HepG2 (cell line): ENCODE data around the gene CISD3. TPM values are rescaled to one million over a fixed set of nuclear protein-coding genes. Genes with fewer than 3 reads are reported as not detected.

Source experiments
- GATAD1 ChIP-seq: IDR thresholded peaks from 2 replicates; pipeline ENCODE4 v1.6.1; 2016; ENCODE audit warnings: missing genetic modification reagents, missing compliant biosample characterization
- ZFP37 ChIP-seq: sonication (generic); formaldehyde crosslinking; IDR thresholded peaks from 2 replicates; pipeline ENCODE4 v1.4.0; 2020; ENCODE audit warnings: missing genetic modification reagents, borderline replicate concordance
- ZFP41 ChIP-seq: sonication (generic); formaldehyde crosslinking; IDR thresholded peaks from 2 replicates; pipeline ENCODE4 v1.4.0; 2020; ENCODE audit warnings: mild to moderate bottlenecking, missing genetic modification reagents, borderline replicate concordance
- ZNF335 ChIP-seq: sonication (generic); formaldehyde crosslinking; IDR thresholded peaks from 2 replicates; pipeline ENCODE4 v1.4.0; 2020; ENCODE audit warnings: missing genetic modification reagents
- ZNF615 ChIP-seq: sonication (generic); formaldehyde crosslinking; IDR thresholded peaks from 2 replicates; pipeline ENCODE4 v1.5.0; 2020; ENCODE audit warnings: mild to moderate bottlenecking, missing genetic modification reagents, borderline replicate concordance
- polyA plus RNA-seq, 8 experiments: library from polyadenylated mRNA; depleted of rRNA in 3 of 8; stranded (reverse) in 7 of 8; unstranded in 1 of 8; fragments of >200 nt; fragmentation: Illumina TruSeq in 4 of 8; extraction: Trizol in 4 of 8; gene quantifications; 2 replicates each; pipeline versions ENCODE4 v1.2.1 to v1.2.3, GENCODE V29; 2011 to 2016; ENCODE audit warnings: low read depth in 4 of 8, missing spikeins in 1 of 8, mixed read lengths in 1 of 8; ENCODE audit not compliant: insufficient read depth in 1 of 8
- total RNA-seq, 5 experiments: library from RNA; depleted of rRNA; stranded (reverse); fragments of >200 nt; fragmentation: Illumina TruSeq; extraction: Trizol; gene quantifications; 2 replicates each; pipeline ENCODE4 v1.2.3, GENCODE V29; 2016; ENCODE audit warnings: low read depth in 1 of 5
- TF ChIP-seq, protein P1 (sequence below): sonication (generic); formaldehyde crosslinking; conservative IDR thresholded peaks from 2 replicates; pipeline ENCODE4 v1.5.0; 2020; ENCODE audit warnings: missing genetic modification reagents
- TF ChIP-seq, protein P2 (sequence below): sonication (generic); formaldehyde crosslinking; IDR thresholded peaks from 2 replicates; pipeline ENCODE4 v1.5.1; 2020; ENCODE audit warnings: missing genetic modification reagents, mild to moderate bottlenecking, borderline replicate concordance
- TF ChIP-seq, protein P3 (sequence below): sonication (generic); formaldehyde crosslinking; IDR thresholded peaks from 2 replicates; pipeline ENCODE4 v1.4.0; 2020; ENCODE audit warnings: missing genetic modification reagents
- TF ChIP-seq, protein P4 (sequence below), 2 experiments: fragments of 450-650 bp in 1 of 2; sonication (generic) in 1 of 2; formaldehyde crosslinking in 1 of 2; IDR thresholded peaks; 2 replicates each; pipeline versions ENCODE4 v1.6.1 to v1.8.0; 2016 to 2022; ENCODE audit warnings: antibody characterized with exemption in 1 of 2, mild to moderate bottlenecking in 1 of 2, missing genetic modification reagents in 1 of 2
- TF ChIP-seq, protein P5 (sequence below): sonication (generic); formaldehyde crosslinking; IDR thresholded peaks from 2 replicates; pipeline ENCODE4 v1.4.0; 2020; ENCODE audit warnings: mild to moderate bottlenecking, missing genetic modification reagents

CISD3 gene
- total and polyA plus RNA-seq, 2 of the 13 experiments (the other 11 are each of a cell fraction or from before 2014, with no cell fraction given) = 30.0 to 34.1 TPM

DNA sequence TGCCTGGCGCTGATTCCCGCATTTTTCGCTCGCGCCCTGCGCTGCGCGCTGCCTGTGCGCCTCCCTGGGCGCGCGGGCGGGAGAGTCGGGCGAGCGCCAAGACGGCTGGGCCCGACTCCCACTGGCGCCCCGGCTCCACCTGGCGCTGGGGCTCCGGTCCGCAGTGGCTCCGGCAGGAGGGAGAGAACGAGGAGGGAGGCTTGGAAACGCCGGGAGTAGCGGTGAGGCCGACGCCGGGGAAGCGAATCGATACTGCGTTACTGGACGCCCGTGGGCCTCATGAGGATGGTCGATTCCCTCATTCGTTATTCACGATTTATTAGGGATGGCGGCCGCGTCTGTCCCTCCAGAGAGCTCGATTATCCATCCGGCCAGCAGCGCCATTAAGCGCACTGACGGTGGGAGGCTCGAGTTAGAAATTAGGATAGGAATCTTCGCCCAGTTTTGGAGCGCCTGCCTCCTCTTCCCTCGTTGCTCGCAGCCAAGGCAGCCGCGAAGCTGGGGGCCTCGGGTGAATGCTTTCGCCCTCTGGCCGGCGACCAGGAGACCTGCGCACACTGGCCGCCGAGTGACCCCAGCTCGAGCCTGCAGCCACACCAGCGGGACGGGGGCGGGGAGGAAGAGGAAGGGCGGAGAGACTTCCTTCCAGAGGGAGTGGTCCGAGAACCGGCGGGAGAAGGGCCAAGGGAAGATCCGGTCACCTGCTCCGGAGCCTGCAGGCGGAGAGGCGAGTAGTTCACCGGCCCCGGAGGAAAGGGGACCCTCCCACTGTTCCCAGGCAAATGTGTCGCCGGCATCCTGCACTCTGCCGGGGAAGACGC is 19.3 kb downstream of the CISD3 start (continued):
- TF ChIP-seq, protein P1, sequence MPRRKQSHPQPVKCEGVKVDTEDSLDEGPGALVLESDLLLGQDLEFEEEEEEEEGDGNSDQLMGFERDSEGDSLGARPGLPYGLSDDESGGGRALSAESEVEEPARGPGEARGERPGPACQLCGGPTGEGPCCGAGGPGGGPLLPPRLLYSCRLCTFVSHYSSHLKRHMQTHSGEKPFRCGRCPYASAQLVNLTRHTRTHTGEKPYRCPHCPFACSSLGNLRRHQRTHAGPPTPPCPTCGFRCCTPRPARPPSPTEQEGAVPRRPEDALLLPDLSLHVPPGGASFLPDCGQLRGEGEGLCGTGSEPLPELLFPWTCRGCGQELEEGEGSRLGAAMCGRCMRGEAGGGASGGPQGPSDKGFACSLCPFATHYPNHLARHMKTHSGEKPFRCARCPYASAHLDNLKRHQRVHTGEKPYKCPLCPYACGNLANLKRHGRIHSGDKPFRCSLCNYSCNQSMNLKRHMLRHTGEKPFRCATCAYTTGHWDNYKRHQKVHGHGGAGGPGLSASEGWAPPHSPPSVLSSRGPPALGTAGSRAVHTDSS (CRISPR knock-in tag) = peak; percentile 91
- TF ChIP-seq, protein P2, sequence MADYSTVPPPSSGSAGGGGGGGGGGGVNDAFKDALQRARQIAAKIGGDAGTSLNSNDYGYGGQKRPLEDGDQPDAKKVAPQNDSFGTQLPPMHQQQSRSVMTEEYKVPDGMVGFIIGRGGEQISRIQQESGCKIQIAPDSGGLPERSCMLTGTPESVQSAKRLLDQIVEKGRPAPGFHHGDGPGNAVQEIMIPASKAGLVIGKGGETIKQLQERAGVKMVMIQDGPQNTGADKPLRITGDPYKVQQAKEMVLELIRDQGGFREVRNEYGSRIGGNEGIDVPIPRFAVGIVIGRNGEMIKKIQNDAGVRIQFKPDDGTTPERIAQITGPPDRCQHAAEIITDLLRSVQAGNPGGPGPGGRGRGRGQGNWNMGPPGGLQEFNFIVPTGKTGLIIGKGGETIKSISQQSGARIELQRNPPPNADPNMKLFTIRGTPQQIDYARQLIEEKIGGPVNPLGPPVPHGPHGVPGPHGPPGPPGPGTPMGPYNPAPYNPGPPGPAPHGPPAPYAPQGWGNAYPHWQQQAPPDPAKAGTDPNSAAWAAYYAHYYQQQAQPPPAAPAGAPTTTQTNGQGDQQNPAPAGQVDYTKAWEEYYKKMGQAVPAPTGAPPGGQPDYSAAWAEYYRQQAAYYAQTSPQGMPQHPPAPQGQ (CRISPR knock-in tag) = 0 out of 2 replicates have a peak, but pooled peaks have one; percentile 34
- TF ChIP-seq, protein P3, sequence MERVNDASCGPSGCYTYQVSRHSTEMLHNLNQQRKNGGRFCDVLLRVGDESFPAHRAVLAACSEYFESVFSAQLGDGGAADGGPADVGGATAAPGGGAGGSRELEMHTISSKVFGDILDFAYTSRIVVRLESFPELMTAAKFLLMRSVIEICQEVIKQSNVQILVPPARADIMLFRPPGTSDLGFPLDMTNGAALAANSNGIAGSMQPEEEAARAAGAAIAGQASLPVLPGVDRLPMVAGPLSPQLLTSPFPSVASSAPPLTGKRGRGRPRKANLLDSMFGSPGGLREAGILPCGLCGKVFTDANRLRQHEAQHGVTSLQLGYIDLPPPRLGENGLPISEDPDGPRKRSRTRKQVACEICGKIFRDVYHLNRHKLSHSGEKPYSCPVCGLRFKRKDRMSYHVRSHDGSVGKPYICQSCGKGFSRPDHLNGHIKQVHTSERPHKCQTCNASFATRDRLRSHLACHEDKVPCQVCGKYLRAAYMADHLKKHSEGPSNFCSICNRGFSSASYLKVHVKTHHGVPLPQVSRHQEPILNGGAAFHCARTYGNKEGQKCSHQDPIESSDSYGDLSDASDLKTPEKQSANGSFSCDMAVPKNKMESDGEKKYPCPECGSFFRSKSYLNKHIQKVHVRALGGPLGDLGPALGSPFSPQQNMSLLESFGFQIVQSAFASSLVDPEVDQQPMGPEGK (CRISPR knock-in tag) = peak; percentile 73
- TF ChIP-seq, protein P4, sequence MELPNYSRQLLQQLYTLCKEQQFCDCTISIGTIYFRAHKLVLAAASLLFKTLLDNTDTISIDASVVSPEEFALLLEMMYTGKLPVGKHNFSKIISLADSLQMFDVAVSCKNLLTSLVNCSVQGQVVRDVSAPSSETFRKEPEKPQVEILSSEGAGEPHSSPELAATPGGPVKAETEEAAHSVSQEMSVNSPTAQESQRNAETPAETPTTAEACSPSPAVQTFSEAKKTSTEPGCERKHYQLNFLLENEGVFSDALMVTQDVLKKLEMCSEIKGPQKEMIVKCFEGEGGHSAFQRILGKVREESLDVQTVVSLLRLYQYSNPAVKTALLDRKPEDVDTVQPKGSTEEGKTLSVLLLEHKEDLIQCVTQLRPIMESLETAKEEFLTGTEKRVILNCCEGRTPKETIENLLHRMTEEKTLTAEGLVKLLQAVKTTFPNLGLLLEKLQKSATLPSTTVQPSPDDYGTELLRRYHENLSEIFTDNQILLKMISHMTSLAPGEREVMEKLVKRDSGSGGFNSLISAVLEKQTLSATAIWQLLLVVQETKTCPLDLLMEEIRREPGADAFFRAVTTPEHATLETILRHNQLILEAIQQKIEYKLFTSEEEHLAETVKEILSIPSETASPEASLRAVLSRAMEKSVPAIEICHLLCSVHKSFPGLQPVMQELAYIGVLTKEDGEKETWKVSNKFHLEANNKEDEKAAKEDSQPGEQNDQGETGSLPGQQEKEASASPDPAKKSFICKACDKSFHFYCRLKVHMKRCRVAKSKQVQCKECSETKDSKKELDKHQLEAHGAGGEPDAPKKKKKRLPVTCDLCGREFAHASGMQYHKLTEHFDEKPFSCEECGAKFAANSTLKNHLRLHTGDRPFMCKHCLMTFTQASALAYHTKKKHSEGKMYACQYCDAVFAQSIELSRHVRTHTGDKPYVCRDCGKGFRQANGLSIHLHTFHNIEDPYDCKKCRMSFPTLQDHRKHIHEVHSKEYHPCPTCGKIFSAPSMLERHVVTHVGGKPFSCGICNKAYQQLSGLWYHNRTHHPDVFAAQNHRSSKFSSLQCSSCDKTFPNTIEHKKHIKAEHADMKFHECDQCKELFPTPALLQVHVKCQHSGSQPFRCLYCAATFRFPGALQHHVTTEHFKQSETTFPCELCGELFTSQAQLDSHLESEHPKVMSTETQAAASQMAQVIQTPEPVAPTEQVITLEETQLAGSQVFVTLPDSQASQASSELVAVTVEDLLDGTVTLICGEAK (IDR thresholded peaks at IDR 0.05) = no peak
- TF ChIP-seq, protein P4 (CRISPR knock-in tag; IDR thresholded peaks at IDR 0.05) = peak; percentile 22
- TF ChIP-seq ZNF615 (CRISPR knock-in tag) = no peak
- TF ChIP-seq GATAD1 (CRISPR knock-in tag) = peak; percentile 80
- TF ChIP-seq, protein P5, sequence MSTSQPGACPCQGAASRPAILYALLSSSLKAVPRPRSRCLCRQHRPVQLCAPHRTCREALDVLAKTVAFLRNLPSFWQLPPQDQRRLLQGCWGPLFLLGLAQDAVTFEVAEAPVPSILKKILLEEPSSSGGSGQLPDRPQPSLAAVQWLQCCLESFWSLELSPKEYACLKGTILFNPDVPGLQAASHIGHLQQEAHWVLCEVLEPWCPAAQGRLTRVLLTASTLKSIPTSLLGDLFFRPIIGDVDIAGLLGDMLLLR (CRISPR knock-in tag) = peak; percentile 43
- TF ChIP-seq ZFP41 (CRISPR knock-in tag) = peak; percentile 64; the same call in 1 of the 2 replicates
- no peak; the same call in 1 of the 2 replicates for TF ChIP-seq ZNF335
- peak; percentile 79; the same call in 1 of the 2 replicates for TF ChIP-seq ZFP37 (CRISPR knock-in tag)
